Measurements from ENCODE around the gene RASSF10. TPM values are rescaled to one million over a fixed set of nuclear protein-coding genes. Genes with fewer than 3 reads are reported as not detected.

RASSF10 gene
- total and polyA plus RNA-seq, 2 experiments from 2014 or later = 0.53 to 9.5 TPM

DNA sequence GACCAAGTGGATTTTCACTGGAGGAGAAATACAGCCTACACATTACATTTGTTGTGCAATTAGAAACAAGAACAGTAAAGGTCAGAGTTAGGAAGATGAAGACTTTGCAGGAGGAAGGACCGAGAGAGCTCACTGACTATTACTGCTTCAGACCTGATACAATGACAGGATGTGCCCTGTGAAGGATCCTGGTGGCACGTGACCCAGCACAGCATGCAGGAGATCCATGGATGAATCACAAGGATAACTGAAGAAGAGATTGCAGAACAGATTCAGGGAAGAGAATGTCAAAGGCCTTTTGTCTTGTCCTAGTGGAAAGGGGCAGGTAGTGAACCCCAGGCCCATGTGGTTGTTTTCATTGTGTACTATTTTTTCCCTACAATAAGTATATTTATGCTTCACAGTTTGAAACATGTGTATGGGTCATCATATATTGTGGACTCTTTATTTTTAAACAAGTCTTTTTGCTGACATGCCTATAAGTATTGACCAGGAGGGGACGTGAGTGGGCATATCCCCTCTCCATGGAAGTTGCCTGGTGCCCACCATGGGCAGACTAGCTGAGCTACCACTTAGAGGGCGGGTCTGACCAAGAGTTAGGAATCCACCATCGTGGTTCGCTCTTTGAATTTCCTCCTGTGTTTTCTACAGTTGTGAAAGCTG, 44.3 kb downstream of the RASSF10 start:
- H3K36me3 ChIP-seq (replicated peaks; ENCODE audit: insufficient read depth, low read depth) = no peaks in the 10 kb centered on the region
- H3K9me2 ChIP-seq (replicated peaks; ENCODE audit: insufficient read depth) = no peaks in the 10 kb centered on the region
- no peaks in the 10 kb centered on the region for H3K27me3 ChIP-seq
- no peak overlapping the region for H3K4me3 ChIP-seq
- H3K4me1 ChIP-seq (ENCODE audit: insufficient read depth) = peaks cover 4% of the 10 kb centered on the region
- H3K79me2 ChIP-seq = no peaks in the 10 kb centered on the region
- no peaks in the 10 kb centered on the region for H4K20me1 ChIP-seq (ENCODE audit: insufficient read depth, poor library complexity, severe bottlenecking)
- no peak overlapping the region for H3K4me2 ChIP-seq
- no peak for DNase-seq (ENCODE audit: low spot score)
- no peak overlapping the region for H2AFZ ChIP-seq
- no peaks in the 10 kb centered on the region for H3K9me3 ChIP-seq (ENCODE audit: low read depth)
- WGBS (ENCODE audit: low lambda C conversion rate, missing lambda C conversion rate) = 81% methylated on average over 6 of the region's 6 CpGs
- TF ChIP-seq, protein P1, sequence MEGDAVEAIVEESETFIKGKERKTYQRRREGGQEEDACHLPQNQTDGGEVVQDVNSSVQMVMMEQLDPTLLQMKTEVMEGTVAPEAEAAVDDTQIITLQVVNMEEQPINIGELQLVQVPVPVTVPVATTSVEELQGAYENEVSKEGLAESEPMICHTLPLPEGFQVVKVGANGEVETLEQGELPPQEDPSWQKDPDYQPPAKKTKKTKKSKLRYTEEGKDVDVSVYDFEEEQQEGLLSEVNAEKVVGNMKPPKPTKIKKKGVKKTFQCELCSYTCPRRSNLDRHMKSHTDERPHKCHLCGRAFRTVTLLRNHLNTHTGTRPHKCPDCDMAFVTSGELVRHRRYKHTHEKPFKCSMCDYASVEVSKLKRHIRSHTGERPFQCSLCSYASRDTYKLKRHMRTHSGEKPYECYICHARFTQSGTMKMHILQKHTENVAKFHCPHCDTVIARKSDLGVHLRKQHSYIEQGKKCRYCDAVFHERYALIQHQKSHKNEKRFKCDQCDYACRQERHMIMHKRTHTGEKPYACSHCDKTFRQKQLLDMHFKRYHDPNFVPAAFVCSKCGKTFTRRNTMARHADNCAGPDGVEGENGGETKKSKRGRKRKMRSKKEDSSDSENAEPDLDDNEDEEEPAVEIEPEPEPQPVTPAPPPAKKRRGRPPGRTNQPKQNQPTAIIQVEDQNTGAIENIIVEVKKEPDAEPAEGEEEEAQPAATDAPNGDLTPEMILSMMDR (IDR thresholded peaks at IDR 0.05; ENCODE audit: poor library complexity) = no peak
- TF ChIP-seq EZH2 (IDR thresholded peaks at IDR 0.05; ENCODE audit: borderline replicate concordance) (no peak), EZH2phosphoT487 (IDR thresholded peaks at IDR 0.05; ENCODE audit: low read depth, severe bottlenecking, unreplicated experiment) (no peak)
- H3K27ac ChIP-seq = no peak overlapping the region

DNA sequence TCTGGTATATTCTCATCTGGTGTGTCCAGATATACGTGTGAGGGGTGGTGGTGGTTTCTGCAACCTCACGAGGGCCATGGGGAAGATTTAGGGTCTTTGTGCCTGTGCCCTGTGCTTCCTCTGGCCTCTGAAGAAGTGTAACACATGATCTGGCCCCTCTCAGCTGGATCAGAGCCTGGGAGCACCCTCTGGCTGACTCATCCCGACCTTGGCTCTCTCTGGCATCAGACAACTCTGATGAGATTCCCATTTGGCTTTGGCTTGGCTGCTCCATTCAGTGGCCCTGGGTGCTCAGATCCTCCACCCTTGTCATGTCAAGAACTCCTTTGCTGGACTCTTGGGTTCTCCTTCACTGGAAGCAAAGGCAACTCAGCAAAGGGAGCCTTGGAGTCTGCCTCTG, 45.2 kb downstream of the RASSF10 start:
- Histone ChIP-seq H3K79me2 (no peaks in the 10 kb centered on the region), H3K4me1 (ENCODE audit: insufficient read depth) (peaks cover 4% of the 10 kb centered on the region), H2AFZ (no peak overlapping the region), H3K9me3 (ENCODE audit: low read depth) (no peaks in the 10 kb centered on the region), H3K27me3 (no peaks in the 10 kb centered on the region), H4K20me1 (ENCODE audit: insufficient read depth, poor library complexity, severe bottlenecking) (no peaks in the 10 kb centered on the region), H3K4me2 (no peak overlapping the region), H3K4me3 (no peak overlapping the region), H3K9me2 (replicated peaks; ENCODE audit: insufficient read depth) (no peaks in the 10 kb centered on the region), H3K27ac (no peak overlapping the region), H3K36me3 (replicated peaks; ENCODE audit: insufficient read depth, low read depth) (no peaks in the 10 kb centered on the region)
- no peak for DNase-seq (ENCODE audit: low spot score)
- WGBS (ENCODE audit: low lambda C conversion rate, missing lambda C conversion rate) = 95% methylated on average over 3 of the region's 3 CpGs
- TF ChIP-seq EZH2 (IDR thresholded peaks at IDR 0.05; ENCODE audit: borderline replicate concordance) (no peak), EZH2phosphoT487 (IDR thresholded peaks at IDR 0.05; ENCODE audit: low read depth, severe bottlenecking, unreplicated experiment) (no peak)
- TF ChIP-seq, protein P1 (IDR thresholded peaks at IDR 0.05; ENCODE audit: poor library complexity) = no peak

DNA sequence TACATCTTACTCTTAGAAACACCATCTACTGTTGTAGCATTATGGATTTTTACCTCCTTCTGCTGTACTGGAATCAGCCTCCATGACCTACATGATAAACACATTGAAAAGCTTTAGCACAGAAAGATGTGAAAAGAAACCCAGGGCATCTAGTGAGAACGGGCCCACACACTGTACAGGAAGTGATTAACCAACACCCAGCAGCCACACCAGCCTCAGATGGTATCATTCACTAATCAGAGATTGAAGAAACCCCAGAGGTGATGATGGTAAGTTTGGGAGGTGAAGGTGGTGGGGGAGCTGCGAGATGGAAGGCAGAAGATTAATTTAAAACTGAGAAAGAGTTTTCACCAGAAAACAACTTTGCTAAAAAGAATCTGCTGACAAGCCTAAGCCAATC, 46.1 kb downstream of the RASSF10 start:
- Histone ChIP-seq H3K9me2 (replicated peaks; ENCODE audit: insufficient read depth) (no peaks in the 10 kb centered on the region), H3K79me2 (no peaks in the 10 kb centered on the region), H3K4me2 (no peak overlapping the region), H3K9me3 (ENCODE audit: low read depth) (no peaks in the 10 kb centered on the region), H3K36me3 (replicated peaks; ENCODE audit: insufficient read depth, low read depth) (no peaks in the 10 kb centered on the region), H3K27me3 (no peaks in the 10 kb centered on the region), H3K4me3 (no peak overlapping the region), H2AFZ (no peak overlapping the region), H4K20me1 (ENCODE audit: insufficient read depth, poor library complexity, severe bottlenecking) (no peaks in the 10 kb centered on the region), H3K27ac (no peak overlapping the region), H3K4me1 (ENCODE audit: insufficient read depth) (peaks cover 4% of the 10 kb centered on the region)
- DNase-seq (ENCODE audit: low spot score) = no peak
- 83% methylated on average over 2 of the region's 2 CpGs for WGBS (ENCODE audit: low lambda C conversion rate, missing lambda C conversion rate)
- TF ChIP-seq EZH2phosphoT487 (IDR thresholded peaks at IDR 0.05; ENCODE audit: low read depth, severe bottlenecking, unreplicated experiment) = no peak
- no peak for TF ChIP-seq EZH2 (IDR thresholded peaks at IDR 0.05; ENCODE audit: borderline replicate concordance)
- TF ChIP-seq, protein P1 (IDR thresholded peaks at IDR 0.05; ENCODE audit: poor library complexity) = no peak
